OCI-LY1 (cell line): ENCODE measurements around the gene TAS1R2.

ENCODE experiments used
- H2AFZ ChIP-seq: fragments of 200-600 bp; sonication (generic), shearing (Covaris generic); 2 replicates; pipeline ENCODE4 v1.6.0; 2014; ENCODE audit warnings: antibody characterized with exemption, mild to moderate bottlenecking, low read length
- H3F3A ChIP-seq: fragments of 200-600 bp; sonication (generic), shearing (Covaris generic); 2 replicates; pipeline ENCODE4 v1.6.0; 2014; ENCODE audit warnings: mild to moderate bottlenecking, antibody characterized with exemption, low read length, moderate library complexity; ENCODE audit not compliant: insufficient read depth
- H3K27ac ChIP-seq: fragments of 200-600 bp; sonication (generic); 2 replicates; pipeline ENCODE4 v1.5.1; 2014; ENCODE audit warnings: low read length, mixed run types, mild to moderate bottlenecking, low read depth; ENCODE audit not compliant: poor library complexity, severe bottlenecking
- H3K27me3 ChIP-seq: fragments of 200-600 bp; sonication (generic); 2 replicates; pipeline ENCODE4 v1.6.0; 2014; ENCODE audit warnings: antibody characterized with exemption, mild to moderate bottlenecking, low read length, moderate library complexity; ENCODE audit not compliant: insufficient read depth
- H3K36me3 ChIP-seq: fragments of 200-600 bp; sonication (generic); 2 replicates; pipeline ENCODE4 v1.6.1; 2014; ENCODE audit warnings: mild to moderate bottlenecking, antibody characterized with exemption, low read length, moderate library complexity, mixed read lengths; ENCODE audit not compliant: insufficient read depth
- H3K4me1 ChIP-seq: fragments of 200-600 bp; sonication (generic); 2 replicates; pipeline ENCODE4 v1.5.1; 2014; ENCODE audit warnings: mild to moderate bottlenecking, low read length, moderate library complexity; ENCODE audit not compliant: insufficient read depth, severe bottlenecking
- H3K4me2 ChIP-seq: fragments of 200-600 bp; sonication (generic), shearing (Covaris generic); 2 replicates; pipeline ENCODE4 v1.6.1; 2014; ENCODE audit warnings: low read length
- H3K4me3 ChIP-seq: fragments of 200-600 bp; sonication (generic); 2 replicates; pipeline ENCODE4 v1.5.1; 2014; ENCODE audit warnings: low read length, low read depth, mild to moderate bottlenecking, mixed read lengths; ENCODE audit not compliant: poor library complexity, severe bottlenecking
- H3K79me2 ChIP-seq: fragments of 200-600 bp; shearing (Covaris generic); 2 replicates; pipeline ENCODE4 v1.6.1; 2016; ENCODE audit warnings: mixed run types, low read length, mixed read lengths; ENCODE audit not compliant: insufficient read depth
- H3K9ac ChIP-seq: fragments of 200-600 bp; sonication (generic), shearing (Covaris generic); 2 replicates; pipeline ENCODE4 v1.6.1; 2014; ENCODE audit warnings: mild to moderate bottlenecking, low read length, mixed read lengths
- H3K9me2 ChIP-seq: fragments of 200-600 bp; sonication (generic), shearing (Covaris generic); 2 replicates; pipeline ENCODE4 v1.6.1; 2014; ENCODE audit warnings: low read depth, mild to moderate bottlenecking, low read length, mixed read lengths
- H3K9me3 ChIP-seq: fragments of 200-600 bp; shearing (Covaris generic); 2 replicates; pipeline ENCODE4 v1.6.1; 2014; ENCODE audit warnings: low read length, mixed read lengths
- H4K20me1 ChIP-seq: fragments of 200-600 bp; sonication (generic), shearing (Covaris generic); 2 replicates; pipeline ENCODE4 v1.6.0; 2016; ENCODE audit warnings: mild to moderate bottlenecking, low read length; ENCODE audit not compliant: insufficient read depth
- CTCF ChIP-seq: fragments of 200-600 bp; sonication (generic), shearing (Covaris generic); IDR thresholded peaks from 2 replicates; pipeline ENCODE4 v1.5.1; 2017; ENCODE audit warnings: mild to moderate bottlenecking, antibody characterized with exemption, low read length, moderate library complexity, mixed read lengths
- EZH2 ChIP-seq: fragments of 200-600 bp; sonication (generic), shearing (Covaris generic); IDR thresholded peaks from 2 replicates; pipeline ENCODE4 v1.8.0; 2017; ENCODE audit warnings: borderline replicate concordance, mixed run types, mild to moderate bottlenecking, antibody characterized with exemption, low read length, moderate library complexity, mixed read lengths

TAS1R2 gene

GRCh38 chr1:18901147-18901951 lies 41.9 kb upstream of the TAS1R2 start:
- H3K9ac ChIP-seq = no peak overlapping the region
- H3K4me1 ChIP-seq = no peaks in the 10 kb centered on the region
- no peak overlapping the region for H3K4me3 ChIP-seq
- H4K20me1 ChIP-seq = no peaks in the 10 kb centered on the region
- no peaks in the 10 kb centered on the region for H3F3A ChIP-seq
- H3K27ac ChIP-seq = no peak overlapping the region
- H3K4me2 ChIP-seq = no peak overlapping the region
- H3K79me2 ChIP-seq = no peaks in the 10 kb centered on the region
- TF ChIP-seq EZH2 (no peak), CTCF (no peak)
- peaks cover 12% of the 10 kb centered on the region; the same call in 1 of the 2 replicates for H3K27me3 ChIP-seq
- H3K36me3 ChIP-seq = no peaks in the 10 kb centered on the region
- H2AFZ ChIP-seq = no peak overlapping the region
- no peaks in the 10 kb centered on the region for H3K9me3 ChIP-seq
- no peaks in the 10 kb centered on the region for H3K9me2 ChIP-seq

DNA sequence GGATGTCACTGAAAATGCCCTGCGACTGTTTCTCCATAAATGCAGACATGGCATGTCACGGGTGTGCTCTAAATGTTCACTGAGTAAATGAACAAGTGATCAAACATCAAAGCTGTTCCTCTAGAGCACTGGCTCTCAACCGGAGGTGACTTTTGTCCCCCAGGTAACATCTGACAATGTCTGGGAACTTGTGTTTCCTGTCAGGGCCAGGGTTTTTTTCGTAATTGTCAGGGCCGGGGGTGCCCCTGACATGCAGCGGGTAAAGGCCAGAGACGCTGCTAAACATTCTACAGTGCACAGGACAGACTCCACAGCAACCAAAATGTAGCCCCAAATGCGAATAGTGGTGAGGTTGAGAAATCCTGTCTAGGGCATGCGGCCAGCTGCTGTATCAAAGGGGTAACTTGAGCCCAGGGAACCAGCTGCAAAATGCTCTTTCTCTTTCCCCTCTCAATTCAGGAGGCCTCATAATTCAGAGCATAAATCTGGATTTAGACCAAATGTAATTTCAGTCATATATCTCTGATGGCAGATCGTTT lies 40.9 kb upstream of the TAS1R2 start:
- H3F3A ChIP-seq = no peaks in the 10 kb centered on the region
- no peaks in the 10 kb centered on the region for H3K4me1 ChIP-seq
- H2AFZ ChIP-seq = no peak overlapping the region
- no peak overlapping the region for H3K27ac ChIP-seq
- H4K20me1 ChIP-seq = no peaks in the 10 kb centered on the region
- H3K4me2 ChIP-seq = no peak overlapping the region
- H3K4me3 ChIP-seq = no peak overlapping the region
- H3K27me3 ChIP-seq = peaks cover 12% of the 10 kb centered on the region; the same call in 1 of the 2 replicates
- no peaks in the 10 kb centered on the region for H3K36me3 ChIP-seq
- H3K9me2 ChIP-seq = no peaks in the 10 kb centered on the region
- TF ChIP-seq EZH2 (no peak), CTCF (no peak)
- no peaks in the 10 kb centered on the region for H3K9me3 ChIP-seq
- H3K9ac ChIP-seq = no peak overlapping the region
- H3K79me2 ChIP-seq = no peaks in the 10 kb centered on the region

DNA sequence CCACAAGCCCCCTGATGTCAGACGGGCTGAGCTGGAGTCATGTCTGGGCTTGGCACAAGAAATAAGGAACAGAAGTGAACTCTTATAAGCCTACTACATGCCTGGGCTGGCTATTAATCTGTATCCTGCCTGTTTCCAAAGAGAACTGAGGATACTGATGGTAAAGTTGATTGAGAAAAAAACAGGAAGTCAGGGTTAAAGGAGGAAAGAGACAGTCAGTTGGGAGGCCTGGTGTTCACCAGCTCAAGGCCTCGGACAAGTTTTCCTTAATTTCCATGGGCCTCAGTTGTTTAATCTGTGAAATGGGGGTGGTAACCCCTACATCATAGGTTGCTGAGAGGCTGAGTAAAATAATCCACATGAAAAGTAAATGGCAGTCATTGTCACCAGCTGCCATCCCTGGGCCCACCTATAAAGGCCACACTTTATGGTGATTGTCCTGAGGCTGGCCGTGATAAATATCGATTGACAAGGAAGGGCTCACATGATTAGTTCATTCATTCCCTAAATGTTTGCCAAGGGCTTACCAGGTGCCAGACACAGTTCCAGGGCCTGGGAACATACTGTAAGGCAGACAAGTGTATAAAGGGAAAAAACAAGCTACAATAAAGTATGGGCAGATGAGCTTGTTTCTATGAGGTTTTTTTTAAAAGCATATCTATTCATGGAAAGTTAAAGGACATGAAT lies 40.0 kb upstream of the TAS1R2 start:
- Histone ChIP-seq H3K36me3 (no peaks in the 10 kb centered on the region), H2AFZ (no peak overlapping the region), H3K27me3 (peaks cover 12% of the 10 kb centered on the region; the same call in 1 of the 2 replicates), H3K4me1 (no peaks in the 10 kb centered on the region), H4K20me1 (no peaks in the 10 kb centered on the region), H3K9ac (no peak overlapping the region), H3F3A (no peaks in the 10 kb centered on the region), H3K4me2 (no peak overlapping the region), H3K4me3 (no peak overlapping the region), H3K79me2 (no peaks in the 10 kb centered on the region), H3K9me3 (no peaks in the 10 kb centered on the region), H3K9me2 (no peaks in the 10 kb centered on the region), H3K27ac (no peak overlapping the region)
- TF ChIP-seq CTCF (no peak), EZH2 (no peak)
